Right renal pelvis (tissue), 4 donors: ENCODE measurements around the gene METTL25B. TPM values are rescaled to one million over a fixed set of nuclear protein-coding genes. Genes with fewer than 3 reads are reported as not detected.

Source experiments
- DNase-seq, 4 donors: peaks; one replicate each; pipeline ENCODE4 v3.0.0-alpha.2; 2013; ENCODE audit warnings: low read depth in 4 of 4, low spot score in 3 of 4, missing footprints in 1 of 4
- polyA plus RNA-seq, 4 donors: library from polyadenylated mRNA; unstranded; fragments of 120-200 nt; gene quantifications; one replicate each; pipeline ENCODE4 v1.2.1, GENCODE V29; 2013; ENCODE audit not compliant: insufficient read length in 4 of 4

The METTL25B gene
- polyA plus RNA-seq, 4 donors: 29.9 to 36.6 (median 34.6) TPM

- no peak for DNase-seq
These were observed 38.2 kb downstream of the METTL25B start for GRCh38 chr1:156766298-156767100.

DNA sequence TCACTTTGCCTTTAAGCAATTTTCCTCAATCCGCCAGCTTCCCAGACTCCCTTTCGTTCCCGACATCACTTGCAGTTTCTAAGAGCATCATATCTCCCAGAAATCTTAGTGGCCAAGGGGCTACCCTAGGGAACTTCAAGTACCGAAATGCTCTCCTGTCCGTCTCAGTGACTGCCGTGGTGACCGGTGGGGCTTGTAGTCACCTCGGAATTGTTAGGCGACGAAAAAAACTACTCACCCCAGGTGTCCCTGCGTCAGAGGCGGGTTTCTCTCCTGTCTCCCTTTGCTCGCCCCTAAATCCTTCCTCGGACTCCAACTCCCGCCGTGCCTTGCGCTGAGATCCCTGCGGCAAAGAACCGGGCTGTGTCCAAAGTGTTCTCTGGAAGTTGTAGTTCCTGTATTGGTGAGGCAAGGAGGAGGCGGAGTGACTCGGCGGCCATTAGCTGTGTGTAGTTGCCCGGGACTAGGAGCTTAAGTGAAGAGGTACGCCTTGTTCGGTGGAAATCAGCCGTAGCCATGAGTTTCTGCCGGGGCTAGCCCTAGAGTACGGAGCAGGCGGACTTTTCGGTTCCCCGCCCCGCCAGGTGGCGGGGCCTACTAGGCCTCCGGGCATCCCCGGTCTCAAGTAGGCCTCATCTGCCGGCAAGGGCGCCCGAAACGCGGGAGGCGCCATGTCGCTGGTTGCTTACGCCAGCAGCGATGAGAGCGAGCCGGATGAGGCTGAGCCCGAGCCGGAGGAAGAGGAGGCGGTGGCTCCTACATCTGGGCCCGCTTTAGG, 39.0 kb downstream of the METTL25B start, which contains the start of gene PRCC:
Gene PRCC (plus strand): TSS at position 435 of the 778 bp plus-strand sequence. CDS start 237 bp downstream, at position 672.
- DNase-seq: peak; percentile 93 to 100 (median 99)

DNA sequence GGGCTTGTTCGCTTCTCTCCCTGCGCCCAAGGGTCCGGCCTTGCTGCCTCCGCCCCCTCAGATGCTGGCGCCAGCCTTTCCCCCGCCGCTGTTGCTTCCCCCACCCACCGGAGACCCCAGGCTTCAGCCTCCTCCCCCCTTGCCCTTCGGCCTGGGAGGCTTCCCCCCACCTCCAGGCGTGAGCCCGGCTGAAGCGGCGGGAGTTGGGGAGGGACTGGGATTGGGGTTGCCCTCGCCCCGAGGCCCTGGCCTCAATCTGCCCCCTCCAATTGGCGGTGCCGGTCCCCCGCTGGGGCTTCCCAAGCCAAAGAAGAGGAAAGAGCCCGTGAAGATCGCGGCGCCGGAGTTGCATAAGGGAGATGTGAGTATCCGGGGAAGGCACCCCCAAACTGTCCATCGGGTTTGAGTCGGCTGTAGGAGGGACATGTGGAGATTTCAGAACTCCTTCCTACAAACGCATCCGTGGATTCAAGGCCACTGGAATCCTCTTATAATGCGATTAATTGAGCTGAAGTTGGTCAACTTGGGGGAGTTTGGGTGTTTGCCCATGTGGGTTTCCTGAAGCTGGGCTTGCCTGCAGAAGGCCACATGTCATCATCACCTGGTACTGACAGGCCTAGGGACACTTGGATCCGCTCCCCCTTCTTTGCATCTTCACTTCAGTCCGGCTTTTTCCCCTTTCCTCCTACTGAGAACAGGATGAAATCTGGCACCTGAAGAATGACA, 39.8 kb downstream of the METTL25B start:
- DNase-seq: no peak

GRCh38 chr1:156768610-156769295, 40.5 kb downstream of the METTL25B start:
- no peak for DNase-seq

GRCh38 chr1:156772222-156772621, 44.0 kb downstream of the METTL25B start:
- no peak for DNase-seq

- no peak for DNase-seq
These were observed 44.6 kb downstream of the METTL25B start for GRCh38 chr1:156772728-156773497.

DNA sequence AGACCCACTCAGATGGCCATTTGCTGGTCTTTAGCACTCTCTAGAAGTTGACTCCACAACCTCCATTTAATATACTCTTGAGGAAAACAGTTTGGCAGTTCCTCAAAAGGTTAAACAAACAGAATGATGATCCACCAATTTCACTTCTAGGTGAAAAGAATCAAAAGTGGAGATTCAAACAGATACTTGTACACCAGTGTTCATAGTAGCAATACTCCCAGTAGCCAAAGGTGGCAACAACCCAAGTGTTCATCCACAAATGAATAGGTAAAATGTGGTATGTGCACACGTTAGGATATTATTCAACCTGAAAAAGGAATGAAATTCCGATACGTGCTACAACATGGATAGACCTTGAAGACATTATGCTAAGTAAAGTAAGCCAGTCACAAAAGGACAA, 45.3 kb downstream of the METTL25B start:
- no peak for DNase-seq

GRCh38 chr1:156775799-156776198, 47.5 kb downstream of the METTL25B start:
- no peak for DNase-seq

GRCh38 chr1:156776942-156777341, 48.7 kb downstream of the METTL25B start:
- DNase-seq: no peak

- no peak for DNase-seq
These were observed 49.3 kb downstream of the METTL25B start for GRCh38 chr1:156777573-156777972.

DNA sequence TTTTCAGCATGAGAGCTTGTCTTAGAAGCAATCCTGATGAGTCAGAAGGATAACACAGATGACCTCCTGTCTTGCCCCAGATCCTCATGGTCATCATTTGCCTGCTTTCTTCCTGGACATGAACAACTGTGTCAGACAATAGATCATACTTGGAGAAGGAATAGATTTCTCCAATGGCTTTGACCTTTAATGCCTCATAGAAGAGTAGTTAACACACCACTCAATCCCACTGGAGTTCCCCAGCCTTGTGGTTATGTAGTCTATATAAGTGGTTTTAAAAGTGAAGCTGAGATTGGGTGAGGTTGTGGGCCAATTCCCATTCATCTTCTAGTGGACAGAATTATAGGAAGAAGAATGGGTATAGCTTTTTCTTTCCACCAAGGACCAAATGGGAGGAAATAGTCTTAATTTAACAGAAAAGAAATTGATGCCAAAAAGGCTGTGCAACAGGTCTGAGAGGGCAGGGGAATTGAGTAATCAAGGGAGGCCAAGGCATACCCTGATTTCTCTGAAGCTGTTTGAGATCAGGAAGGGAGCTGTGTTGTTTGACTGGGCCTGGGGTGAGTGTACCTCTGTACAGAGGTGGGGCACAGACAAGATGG, 53.4 kb downstream of the METTL25B start:
- no peak for DNase-seq

GRCh38 chr1:156785458-156785857, 57.2 kb downstream of the METTL25B start:
- DNase-seq: no peak

Other genes starting within 250 kb of the METTL25B start
- gene MEF2D, start 227.7 kb upstream of the METTL25B start, polyA plus RNA-seq: 10 to 100 TPM; 23.3 to 24.8 (median 24.3) TPM
- 10 to 100 TPM; 11.2 to 13.2 (median 12.3) TPM for gene IQGAP3, start 155.9 kb upstream of the METTL25B start, polyA plus RNA-seq
- 1 to 10 TPM in 2 of 4 donors, under 1 TPM in 2; 0.86 to 1.3 (median 1.0) TPM for gene TTC24, start 148.7 kb upstream of the METTL25B start, polyA plus RNA-seq
- gene NAXE, start 136.7 kb upstream of the METTL25B start, polyA plus RNA-seq: 10 to 100 TPM; 74.4 to 84.1 (median 81.6) TPM
- gene GPATCH4, start 127.0 kb upstream of the METTL25B start, polyA plus RNA-seq: 10 to 100 TPM; 30.2 to 33.7 (median 31.4) TPM
- gene HAPLN2, start 109.1 kb upstream of the METTL25B start, polyA plus RNA-seq: under 1 TPM; 0.11 to 0.45 (median 0.42) TPM
- under 1 TPM in 3 of 4 donors, not detected in 1; 0.12 to 0.58 (median 0.13) TPM for gene BCAN, start 86.4 kb upstream of the METTL25B start, polyA plus RNA-seq
- 100 to 1,000 TPM; 153 to 160 (median 156) TPM for gene NES, start 51.1 kb upstream of the METTL25B start, polyA plus RNA-seq
- gene CRABP2, start 22.9 kb upstream of the METTL25B start, polyA plus RNA-seq: 100 to 1,000 TPM in 1 of 4 donors, 10 to 100 TPM in 3; 69.1 to 106 (median 83.1) TPM
- gene ISG20L2, start 297 bp downstream of the METTL25B start, polyA plus RNA-seq: 10 to 100 TPM; 44.0 to 50.0 (median 45.3) TPM
- gene MRPL24, start 12.6 kb downstream of the METTL25B start, polyA plus RNA-seq: 10 to 100 TPM; 68.4 to 75.1 (median 72.3) TPM
- 100 to 1,000 TPM; 261 to 286 (median 283) TPM for gene HDGF, start 23.2 kb downstream of the METTL25B start, polyA plus RNA-seq
- 100 to 1,000 TPM; 107 to 140 (median 125) TPM for gene PRCC, start 39.1 kb downstream of the METTL25B start, polyA plus RNA-seq
- gene SH2D2A, start 88.4 kb downstream of the METTL25B start, polyA plus RNA-seq: under 1 TPM; 0.71 to 0.79 (median 0.76) TPM
- gene INSRR, start 130.6 kb downstream of the METTL25B start, polyA plus RNA-seq: 1 to 10 TPM; 1.5 to 2.8 (median 1.8) TPM
- gene NTRK1, start 132.4 kb downstream of the METTL25B start, polyA plus RNA-seq: 1 to 10 TPM in 3 of 4 donors, under 1 TPM in 1; 0.98 to 2.1 (median 1.3) TPM
- 10 to 100 TPM; 21.4 to 22.6 (median 21.9) TPM for gene PEAR1, start 165.2 kb downstream of the METTL25B start, polyA plus RNA-seq
- gene LRRC71, start 192.2 kb downstream of the METTL25B start, polyA plus RNA-seq: under 1 TPM; 0.22 to 0.66 (median 0.33) TPM